BJ (cell line): ENCODE data around the gene MORN5. TPM values are rescaled to one million over a fixed set of nuclear protein-coding genes. Genes with fewer than 3 reads are reported as not detected.

Experiments
- CTCF ChIA-PET: fragments of 350-600 bp; formaldehyde crosslinking; extraction: SDS; loops from one replicate; lab custom pipeline; 2021; ENCODE audit warnings: antibody characterized with exemption, inconsistent platforms; lab: Yijun Ruan, JAX
- POLR2A ChIA-PET: fragments of 300-600 bp; sonication (Branson Sonifier 250); formaldehyde crosslinking; extraction: SDS; loops from one replicate; lab custom pipeline; 2021; ENCODE audit warnings: antibody characterized with exemption; lab: Charles Lee
- DNase-seq: peaks from one replicate; pipeline ENCODE4 v3.0.0-alpha.2; 2011; ENCODE audit warnings: low read depth
- H3K27me3 ChIP-seq: 2 replicates; pipeline ENCODE4 v1.6.0; 2011; ENCODE audit warnings: low read length; ENCODE audit not compliant: control insufficient read depth, insufficient read depth
- H3K36me3 ChIP-seq: 2 replicates; pipeline ENCODE4 v1.5.1; 2011; ENCODE audit warnings: low read length; ENCODE audit not compliant: control insufficient read depth, insufficient read depth
- H3K4me3 ChIP-seq: 2 replicates; pipeline ENCODE4 v1.5.1; 2011; ENCODE audit warnings: low read depth, mild to moderate bottlenecking, control low read depth, low read length
- CTCF ChIP-seq: IDR thresholded peaks from 2 replicates; pipeline ENCODE4 v1.5.1; 2011; ENCODE audit warnings: low read depth, mild to moderate bottlenecking, control low read depth, inconsistent platforms, low read length, moderate library complexity; ENCODE audit not compliant: insufficient read depth
- polyA plus RNA-seq: library from polyadenylated mRNA; depleted of rRNA; stranded (reverse); fragments of >200 nt; gene quantifications from 2 replicates; pipeline ENCODE4 v1.2.3, GENCODE V29; 2011

The MORN5 gene
- polyA plus RNA-seq, 1 experiment = not detected

- CTCF ChIA-PET = interaction anchor here (1.1 to 12.3 kb wide), 3 partner anchors 21 to 414 kb away, joined by 3 to 422 read pairs (median 212); no protein-coding TSS in a partner anchor
Measured at GRCh38 chr9:122118343-122119165, 41.2 kb upstream of the MORN5 start.

GRCh38 chr9:122119166-122119521 is 40.6 kb upstream of the MORN5 start:
- ChIA-PET CTCF (interaction anchor here (1.0 to 12.3 kb wide), 4 partner anchors 14 to 414 kb away, joined by 3 to 422 read pairs (median 108); no protein-coding TSS in a partner anchor), POLR2A (no interaction called here)
- no peak overlapping the region for H3K4me3 ChIP-seq
- H3K27me3 ChIP-seq = peaks cover 8% of the 10 kb centered on the region
- H3K36me3 ChIP-seq = no peaks in the 10 kb centered on the region
- TF ChIP-seq CTCF = no peak
- no peak for DNase-seq

More at GRCh38 chr9:122118343-122119165, 41.2 kb upstream of the MORN5 start:
- POLR2A ChIA-PET = no interaction called here
- H3K27me3 ChIP-seq = peaks cover 13% of the 10 kb centered on the region
- no peak for TF ChIP-seq CTCF
- no peak for DNase-seq
- no peak overlapping the region for H3K4me3 ChIP-seq
- no peaks in the 10 kb centered on the region for H3K36me3 ChIP-seq

GRCh38 chr9:122119721-122120120 is 40.0 kb upstream of the MORN5 start:
- no peak for TF ChIP-seq CTCF
- Histone ChIP-seq H3K36me3 (no peaks in the 10 kb centered on the region), H3K27me3 (peaks cover 3% of the 10 kb centered on the region), H3K4me3 (no peak overlapping the region)
- POLR2A ChIA-PET = no interaction called here
- CTCF ChIA-PET = interaction anchor here (0.6 to 12.3 kb wide), 5 partner anchors 13 to 334 kb away, joined by 3 to 422 read pairs (median 6); no protein-coding TSS in a partner anchor
- no peak for DNase-seq

- H3K4me3 ChIP-seq = no peak overlapping the region
- H3K27me3 ChIP-seq = no peaks in the 10 kb centered on the region; the same call in 1 of the 2 replicates
- no peaks in the 10 kb centered on the region for H3K36me3 ChIP-seq
- DNase-seq = no peak
- CTCF ChIA-PET = interaction anchor here (1.0 to 12.3 kb wide), 10 partner anchors 11 to 574 kb away, joined by 3 to 422 read pairs (median 4); no protein-coding TSS in a partner anchor
- POLR2A ChIA-PET = no interaction called here
- TF ChIP-seq CTCF = no peak
Measured at GRCh38 chr9:122120316-122121071, 39.2 kb upstream of the MORN5 start.

GRCh38 chr9:122121391-122121790 is 38.3 kb upstream of the MORN5 start:
- TF ChIP-seq CTCF = no peak
- Histone ChIP-seq H3K4me3 (no peak overlapping the region), H3K36me3 (no peaks in the 10 kb centered on the region), H3K27me3 (no peaks in the 10 kb centered on the region)
- no peak for DNase-seq
- CTCF ChIA-PET = interaction anchor here (0.9 to 12.3 kb wide), 16 partner anchors 11 to 575 kb away, joined by 3 to 422 read pairs (median 4); no protein-coding TSS in a partner anchor
- POLR2A ChIA-PET = no interaction called here
